HG03025 (cell line): ENCODE measurements around the gene MOB3C.

Experiments
- ATAC-seq: cut with Tn5 transposase; IDR thresholded peaks from one replicate; pipeline ENCODE4 v1.9.1; 2021; ENCODE audit warnings: mild to moderate bottlenecking, moderate library complexity; ENCODE audit not compliant: unreplicated experiment, low FRiP score

The MOB3C gene

DNA sequence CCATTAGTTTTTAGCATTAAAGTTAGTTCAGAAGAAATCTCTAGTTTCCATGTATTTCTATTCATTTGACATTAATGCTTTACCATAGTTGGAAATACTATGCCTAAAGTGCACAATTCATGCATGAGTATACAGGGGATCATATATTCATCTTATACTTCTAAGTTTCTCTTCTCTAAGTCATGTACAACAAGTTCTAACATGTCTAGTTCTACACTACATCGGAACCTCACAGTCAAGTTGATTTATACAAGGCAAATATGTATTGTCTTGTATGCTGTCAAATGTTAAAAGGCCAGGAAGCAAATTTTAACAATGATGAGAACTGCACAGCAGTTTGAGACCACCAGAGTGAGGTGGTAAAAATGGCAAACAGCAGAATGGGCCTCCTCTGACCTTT is 22.9 kb upstream of the MOB3C start:
- no peak for ATAC-seq

DNA sequence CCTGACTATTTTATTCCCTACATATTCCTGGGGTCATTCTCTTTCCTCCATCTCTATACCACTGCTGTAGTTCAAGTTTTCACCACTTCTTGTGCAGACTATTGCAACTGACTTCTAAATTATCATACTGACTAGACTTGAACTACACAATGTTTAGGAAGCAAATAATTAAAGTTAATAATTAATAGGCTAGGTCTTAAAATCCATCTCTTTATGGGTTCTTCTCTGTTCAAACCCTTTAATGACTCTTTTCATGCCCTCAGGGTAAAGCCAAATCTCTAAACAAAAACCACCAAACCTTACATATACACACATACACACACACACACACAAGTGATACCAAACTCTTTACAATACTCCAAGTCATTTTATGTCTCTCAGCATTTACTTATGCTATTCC is 22.3 kb upstream of the MOB3C start:
- no peak for ATAC-seq

DNA sequence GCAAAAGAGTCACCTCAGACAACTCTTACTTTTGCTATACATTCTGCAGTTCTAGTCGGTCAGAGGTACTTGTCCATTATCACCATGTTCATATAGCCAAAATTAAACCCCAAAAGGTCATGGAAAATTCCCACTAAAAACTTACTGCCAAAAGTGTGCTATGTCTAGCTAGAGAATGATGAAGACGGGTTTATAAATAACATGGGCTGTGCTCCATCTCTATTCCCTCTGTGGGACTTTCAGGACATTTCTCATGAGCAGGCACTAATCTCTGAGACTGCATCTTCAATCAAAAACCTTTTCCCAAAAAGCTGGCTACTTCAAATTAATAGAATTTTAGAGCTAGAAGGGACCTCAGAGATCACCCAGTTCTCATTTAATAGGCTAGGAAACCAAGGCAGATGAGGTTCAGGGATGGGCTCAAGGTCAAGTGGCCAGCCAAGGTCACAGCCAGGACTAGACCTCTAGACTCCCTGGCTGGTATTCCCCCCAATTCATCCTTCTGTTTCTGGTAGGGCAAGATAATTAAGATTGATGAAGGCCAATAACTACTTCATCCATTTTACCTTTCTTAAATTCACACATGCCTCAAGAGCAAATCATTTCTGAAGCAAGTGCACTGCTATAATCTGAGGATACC is 21.0 kb upstream of the MOB3C start:
- ATAC-seq, result no peak

DNA sequence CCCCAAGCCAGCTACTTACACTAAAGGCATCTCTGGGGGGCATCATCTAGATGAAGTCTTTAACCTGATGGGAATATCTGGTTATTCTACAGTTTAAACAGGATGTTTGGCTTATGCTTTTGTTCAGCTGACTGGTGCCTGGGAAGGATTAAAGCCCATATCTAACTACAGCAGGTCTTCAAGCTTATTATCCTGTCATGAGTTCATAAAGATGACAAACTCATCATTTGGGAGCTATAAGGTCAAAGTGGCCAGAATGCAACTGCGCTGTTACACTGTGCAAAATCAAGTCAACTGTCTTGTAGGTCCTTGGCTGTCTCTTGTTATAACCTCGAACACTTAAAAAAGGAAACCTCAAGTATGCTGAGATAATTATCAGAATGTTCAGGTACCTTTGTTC is 18.6 kb upstream of the MOB3C start:
- no peak for ATAC-seq

DNA sequence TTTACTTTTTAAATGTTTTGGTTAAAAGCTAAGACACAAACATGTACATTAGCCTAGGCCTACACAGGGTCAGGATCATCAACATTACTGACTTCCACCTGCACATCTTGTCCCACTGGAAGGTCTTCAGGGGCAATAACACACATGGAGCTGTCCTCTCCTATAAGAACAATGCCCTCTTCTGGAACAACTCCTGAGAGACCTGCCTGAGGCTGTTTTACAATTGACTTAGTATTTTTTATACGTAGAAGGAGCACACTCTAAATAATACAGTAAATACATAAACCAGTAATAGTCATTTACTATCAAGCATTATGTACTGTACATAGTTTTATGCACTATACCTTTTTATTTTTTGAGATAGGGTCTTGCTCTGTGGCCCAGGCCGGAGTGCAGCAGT is 14.1 kb upstream of the MOB3C start:
- no peak for ATAC-seq

DNA sequence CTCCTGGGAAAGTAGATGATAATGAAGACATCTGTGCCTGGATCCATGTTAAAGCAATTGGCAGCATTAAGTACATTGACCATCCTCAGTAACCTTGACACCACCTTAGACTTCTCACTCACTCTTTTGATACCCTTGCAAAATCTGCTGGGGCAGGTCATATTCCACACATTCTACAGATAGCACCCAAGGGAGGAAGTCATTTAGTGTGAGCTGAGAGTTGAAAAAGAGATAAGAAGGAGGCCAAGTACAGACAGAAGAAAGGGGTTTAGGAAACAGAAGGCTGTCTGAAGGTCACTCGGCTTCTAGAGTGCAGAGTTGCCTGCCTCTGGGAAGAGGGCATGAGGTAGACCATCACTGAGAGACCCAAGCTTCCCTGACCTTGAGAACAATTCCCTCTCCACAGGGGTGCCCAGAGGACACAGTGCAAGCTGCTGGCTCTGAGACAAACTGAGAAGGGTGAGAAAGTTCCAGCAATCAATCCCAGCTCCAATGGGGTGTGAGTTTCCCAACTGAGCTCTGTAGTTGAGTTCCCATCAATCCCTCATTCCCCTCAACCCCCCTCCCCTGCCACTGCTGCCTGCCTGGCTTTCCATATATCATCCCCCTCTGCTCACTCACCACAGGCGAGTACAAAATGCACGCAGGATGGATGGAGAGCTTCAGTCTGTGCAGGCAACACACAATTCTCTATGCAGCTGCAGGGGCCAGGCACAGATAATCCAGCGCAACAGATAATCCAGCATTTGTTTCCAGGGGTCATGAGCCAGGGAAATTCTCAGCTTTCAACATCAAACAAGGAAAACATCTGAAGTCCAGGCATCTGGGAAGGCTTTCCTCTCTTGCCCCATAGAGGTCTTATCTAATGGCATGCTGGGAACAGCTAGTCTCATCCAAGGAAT is 7.4 kb upstream of the MOB3C start:
- ATAC-seq, result no peak

DNA sequence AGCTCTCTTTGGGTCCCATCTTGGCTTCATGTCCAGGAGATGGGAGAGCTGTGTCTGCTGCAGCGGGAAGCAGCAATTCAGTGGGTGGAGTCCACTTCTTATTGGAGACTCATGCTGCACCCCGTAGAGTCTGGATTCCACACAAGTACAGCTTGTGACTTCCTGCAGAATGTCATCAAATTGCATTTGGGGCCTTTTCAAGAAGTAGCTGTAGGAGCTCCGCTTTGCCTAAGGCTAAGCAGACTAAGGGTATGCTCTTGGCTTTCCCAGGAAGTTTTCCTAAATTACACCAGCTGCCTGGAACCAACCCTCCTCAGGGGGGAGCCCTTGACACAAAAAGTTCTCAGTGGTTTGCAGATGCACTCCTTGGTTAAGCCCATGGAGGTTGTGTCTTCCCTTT is 5.7 kb upstream of the MOB3C start:
- no peak for ATAC-seq

DNA sequence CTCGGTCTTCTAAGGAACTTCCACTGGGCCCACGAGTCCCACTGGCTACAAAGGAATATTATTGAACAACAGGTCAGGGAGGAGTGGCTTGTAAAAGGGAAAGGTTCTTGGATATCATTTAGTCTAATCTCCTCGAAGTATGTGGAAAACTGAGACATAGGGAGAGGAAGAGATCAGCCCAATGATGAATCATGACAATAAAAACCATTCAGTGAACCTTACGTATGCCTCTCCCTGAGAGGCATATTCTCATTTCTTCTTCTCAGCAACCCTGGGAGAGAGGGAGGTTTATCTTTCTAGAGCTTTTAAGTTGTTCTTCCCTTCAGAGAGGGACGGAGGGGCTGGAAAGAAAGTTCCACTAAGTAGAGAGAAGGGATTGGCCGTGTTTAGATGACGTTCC is 5.3 kb upstream of the MOB3C start:
- no peak for ATAC-seq

DNA sequence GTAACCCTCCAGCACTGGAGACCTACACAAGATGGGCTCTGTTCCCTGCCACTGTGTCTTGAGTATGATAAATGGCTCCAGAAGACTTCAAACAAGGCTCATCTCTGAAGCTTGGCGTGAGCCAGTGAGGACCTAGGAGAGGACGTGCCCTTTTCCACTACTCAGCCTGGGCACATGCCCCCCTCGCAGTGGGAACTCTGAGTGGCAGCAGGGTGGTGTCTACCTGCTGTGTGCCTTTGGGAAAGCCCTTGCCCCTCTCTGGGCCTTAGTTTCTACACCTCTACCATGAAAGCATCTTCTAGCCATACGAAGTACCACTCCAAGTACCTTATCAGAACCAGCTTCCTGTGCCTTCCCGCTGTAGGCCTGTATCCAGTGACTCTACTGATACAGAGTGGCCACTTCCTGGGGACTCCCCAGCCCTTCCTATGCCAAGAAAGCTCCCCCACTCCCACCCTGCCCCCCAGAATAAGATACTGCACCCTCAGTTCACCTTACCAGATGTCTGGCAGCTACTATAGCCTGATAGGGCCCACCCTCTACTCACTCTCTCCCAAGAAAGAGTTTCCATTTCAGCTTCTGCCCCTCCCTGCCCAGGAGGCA is 3.1 kb upstream of the MOB3C start:
- no peak for ATAC-seq

DNA sequence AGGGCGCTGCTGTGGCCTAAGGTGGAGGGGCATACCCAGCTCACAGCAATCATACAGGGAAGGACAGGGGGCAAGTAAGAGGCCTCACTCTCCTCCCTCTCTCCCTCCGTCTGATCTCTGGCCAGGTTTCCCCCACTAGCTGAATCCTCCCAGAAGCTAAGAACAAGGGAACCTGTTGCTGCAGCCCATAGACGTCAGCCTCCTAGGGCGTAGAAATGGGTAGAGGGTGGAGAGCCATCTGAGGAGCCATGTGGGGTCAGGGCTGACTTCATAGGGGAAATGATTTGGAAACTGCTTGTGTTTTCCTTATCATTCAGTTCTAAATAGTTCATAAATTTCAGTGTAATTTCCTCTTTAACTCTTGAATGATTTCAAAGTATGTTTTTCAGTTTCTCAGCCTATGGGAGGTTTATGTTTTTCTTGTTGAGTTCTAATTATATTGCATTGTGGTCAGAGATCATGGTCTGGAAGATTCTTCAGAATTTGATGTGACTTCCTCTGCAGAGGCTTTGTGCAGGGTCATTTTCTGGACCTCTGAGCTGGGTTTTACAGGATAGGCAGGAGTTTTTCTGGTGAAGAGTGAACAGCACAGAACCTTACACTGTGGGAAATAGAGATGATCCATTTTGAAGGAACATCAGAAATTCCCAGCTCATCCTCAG is 2.3 kb upstream of the MOB3C start:
- ATAC-seq, result no peak

DNA sequence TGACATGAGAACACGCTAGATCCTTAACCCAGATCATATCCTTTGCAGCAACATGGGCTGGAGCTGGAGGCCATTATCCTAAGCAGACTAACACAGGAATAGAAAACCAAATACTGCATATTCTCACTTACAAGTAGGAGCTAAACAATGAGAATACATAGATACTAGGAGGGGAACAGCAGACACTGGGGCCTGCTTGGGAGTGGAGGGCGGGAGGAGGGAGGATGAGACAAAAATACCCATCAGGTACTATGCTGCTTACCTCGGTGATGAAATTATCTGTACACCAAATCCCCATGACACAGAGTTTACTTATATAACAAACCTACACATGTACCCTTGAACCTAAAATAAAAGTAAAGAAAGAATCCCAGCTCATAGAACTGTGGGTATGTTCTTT is 1.2 kb upstream of the MOB3C start:
- no peak for ATAC-seq

DNA sequence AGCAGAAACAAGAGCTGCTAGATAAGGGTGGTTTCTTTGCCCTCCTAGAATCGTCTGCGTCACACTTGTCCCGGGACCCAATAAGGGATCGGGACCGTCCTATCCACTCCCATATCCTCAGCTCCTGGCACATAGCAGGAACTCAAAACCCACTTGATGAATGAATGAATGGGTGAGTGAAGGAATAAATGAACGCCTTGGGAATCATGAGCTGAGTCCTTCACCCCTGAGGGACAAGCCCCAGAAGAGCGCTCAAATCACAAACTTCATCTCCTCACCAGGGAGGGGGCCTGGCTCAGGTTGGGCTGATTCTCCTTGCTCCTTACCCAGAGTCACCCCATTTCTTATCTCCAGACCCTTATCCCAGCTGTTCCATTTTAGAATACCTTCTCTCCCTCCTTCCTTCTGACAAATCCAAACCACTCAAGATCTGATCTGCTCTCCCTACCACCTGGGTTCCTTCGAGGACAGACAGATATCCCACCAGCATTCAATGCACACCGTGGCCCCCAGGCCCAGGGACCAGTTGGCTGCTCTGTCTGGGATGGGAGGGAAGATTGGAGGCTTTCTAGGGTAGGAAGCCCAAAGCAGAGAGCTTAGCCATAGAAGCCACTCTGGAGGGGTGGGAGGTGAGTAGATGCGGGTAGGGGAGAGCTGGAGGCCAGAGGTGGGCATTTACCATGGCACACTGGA is 643 bp upstream of the MOB3C start:
- peak; percentile 16 for ATAC-seq

DNA sequence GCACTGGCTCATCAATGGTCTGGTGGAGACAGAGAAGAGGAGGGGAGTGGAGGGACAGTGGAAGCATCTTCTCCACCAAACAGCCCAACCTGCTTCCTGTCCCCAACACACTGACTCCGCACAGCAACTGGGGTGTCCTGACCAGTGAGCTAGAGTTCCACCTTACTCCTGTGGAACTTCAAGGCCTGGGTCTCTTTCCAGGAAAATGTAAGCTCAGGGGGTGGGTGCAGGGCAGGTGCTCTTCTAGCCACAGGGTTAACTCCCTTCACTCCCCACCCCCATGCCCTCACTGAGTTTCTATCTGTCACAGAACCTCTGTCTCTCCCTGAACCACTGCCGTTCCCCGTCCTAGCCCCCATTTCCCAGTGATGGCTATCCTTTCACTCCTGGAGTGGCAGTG is 876 bp downstream of the MOB3C start:
- ATAC-seq, result no peak

DNA sequence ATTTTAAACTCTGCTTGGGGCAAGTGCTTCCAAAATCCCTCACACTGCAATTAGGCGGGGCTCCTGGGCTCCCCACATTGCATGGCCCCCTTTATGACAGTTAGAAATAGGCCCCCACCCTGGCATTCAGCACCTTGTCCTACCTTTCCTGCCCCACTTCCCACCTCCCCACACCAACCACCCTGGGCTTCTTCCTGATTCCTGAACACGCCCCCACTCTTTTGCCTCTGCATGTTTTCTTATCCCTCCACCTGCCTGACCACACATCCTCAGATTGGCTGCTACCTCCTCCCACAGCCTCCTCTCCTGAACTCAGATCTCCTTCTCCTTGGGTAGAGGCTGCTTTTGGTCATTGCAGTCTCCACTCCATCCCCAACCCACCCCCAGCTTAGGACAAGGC is 1.5 kb downstream of the MOB3C start:
- no peak for ATAC-seq

DNA sequence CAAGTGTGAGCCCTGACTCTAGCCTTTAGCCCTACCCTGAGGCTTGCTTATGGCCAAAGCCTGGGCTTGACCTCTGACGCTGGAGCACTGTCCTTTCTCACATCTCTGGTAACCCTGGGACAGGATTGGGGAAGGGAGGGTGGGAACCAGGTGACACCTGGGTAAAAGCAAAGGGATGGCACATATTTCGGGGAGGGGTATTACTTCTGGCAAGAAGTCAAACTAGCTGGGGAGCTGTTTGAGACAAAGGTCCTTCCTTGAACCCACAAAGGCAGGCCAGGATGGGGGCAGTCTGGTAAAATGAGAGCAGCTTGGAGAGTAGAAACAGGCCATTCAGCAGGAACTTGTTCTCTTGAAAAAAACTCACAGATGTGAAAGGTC is 2.0 kb downstream of the MOB3C start:
- no peak for ATAC-seq

DNA sequence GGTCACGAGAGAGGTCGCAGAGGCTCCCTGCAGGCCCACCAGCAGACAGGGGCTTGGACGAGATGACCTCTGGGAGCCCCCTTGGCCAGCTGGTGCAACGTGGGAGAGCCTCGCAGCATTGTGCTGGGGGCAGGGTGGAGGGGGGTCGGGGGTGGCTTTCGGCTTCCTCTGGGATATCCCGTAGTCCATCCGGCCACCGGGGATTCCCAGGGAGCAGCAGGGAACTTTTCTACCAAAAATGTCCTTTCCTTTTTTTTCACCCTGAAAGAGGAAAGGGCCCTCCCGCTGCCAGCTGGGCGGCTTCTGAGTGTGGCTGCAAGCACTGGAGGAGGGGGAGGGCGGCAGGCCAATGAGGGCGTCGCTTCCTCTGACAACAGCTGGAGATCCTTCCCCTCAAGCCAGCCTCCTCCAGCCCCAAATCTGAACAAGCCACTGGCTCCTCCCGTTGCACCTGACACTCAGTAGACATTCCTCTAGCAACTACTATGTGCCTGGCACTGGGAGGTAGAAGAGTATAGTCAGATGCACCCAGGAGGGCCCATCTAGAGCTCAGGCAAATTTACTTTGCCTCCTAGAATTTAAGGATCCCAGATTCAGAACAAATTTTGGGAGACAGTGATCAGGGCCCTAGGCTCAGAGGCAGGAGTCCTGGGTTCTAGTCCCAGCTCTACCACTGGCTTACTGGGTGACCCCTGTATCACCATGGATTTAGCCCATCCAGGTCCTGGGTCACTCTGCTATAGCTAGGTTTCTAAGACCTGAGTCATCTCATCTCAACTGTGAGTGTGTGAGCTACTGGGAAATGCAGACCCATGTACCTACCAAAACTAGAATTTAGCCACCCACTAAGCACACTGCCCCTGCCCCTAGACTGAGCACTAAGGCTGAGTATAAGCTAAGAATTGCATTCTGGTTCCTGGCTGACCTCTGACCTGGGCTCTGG is 2.7 kb downstream of the MOB3C start:
- ATAC-seq, result no peak

DNA sequence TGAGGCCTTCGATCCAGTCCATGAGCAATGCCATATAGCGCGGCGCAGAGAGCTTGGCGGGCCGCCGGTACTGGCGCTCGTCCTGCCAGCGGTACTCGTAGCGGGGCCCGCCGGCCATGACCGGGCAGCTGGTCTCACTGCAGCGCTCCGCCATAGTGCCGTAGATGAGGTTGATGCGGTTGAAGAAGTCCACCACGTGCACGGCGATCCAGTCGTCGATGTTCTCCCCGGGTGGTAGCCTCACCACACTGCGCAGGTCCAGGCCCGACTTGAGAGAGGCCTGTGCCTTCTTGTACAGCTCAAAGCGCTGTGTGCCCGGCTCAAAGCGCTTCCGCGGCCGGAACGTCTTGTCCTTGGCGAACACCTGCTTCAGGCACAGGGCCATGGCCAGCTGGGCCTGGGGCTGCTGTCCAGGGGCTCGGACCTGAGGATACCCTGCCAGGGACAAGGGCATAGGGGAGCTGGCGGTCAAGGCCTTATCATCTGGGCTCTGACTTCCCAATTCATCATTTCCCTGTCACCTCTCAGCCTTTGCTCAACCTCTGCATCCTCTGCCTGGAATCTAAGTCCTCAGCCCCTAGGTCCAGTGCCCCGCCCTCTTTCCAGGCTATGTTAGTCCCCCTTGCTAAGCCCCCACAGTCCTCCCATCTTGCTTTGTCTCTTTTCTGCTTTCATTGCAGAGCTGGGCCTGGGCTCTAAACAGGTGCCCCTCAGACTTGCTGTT is 3.5 kb downstream of the MOB3C start:
- ATAC-seq, result no peak

DNA sequence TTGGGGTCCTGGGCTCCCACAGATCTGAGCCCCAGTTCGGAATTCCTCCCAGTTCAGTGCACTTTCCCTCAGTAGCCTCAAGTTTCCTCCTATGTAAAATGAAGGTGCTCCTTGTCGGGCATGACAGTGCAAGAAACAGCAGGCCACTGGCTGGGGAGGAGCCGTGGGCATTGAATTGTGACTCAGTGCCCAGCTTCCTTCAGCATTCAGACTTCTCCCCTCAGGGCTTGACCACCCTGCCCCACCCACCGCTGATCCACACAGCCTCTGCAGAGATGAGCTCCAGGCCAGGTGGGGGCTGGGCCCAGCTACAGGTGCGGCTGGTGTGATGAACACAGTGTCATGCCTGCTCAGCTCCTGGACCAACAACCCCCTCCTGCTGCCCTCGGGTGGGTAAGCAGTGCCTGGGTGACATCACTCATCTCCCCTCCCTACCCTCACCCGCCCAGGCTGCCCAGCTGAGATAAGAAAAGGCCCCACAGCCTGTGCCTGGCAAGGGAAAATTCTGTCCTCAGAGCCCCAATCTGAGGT is 4.9 kb downstream of the MOB3C start:
- no peak for ATAC-seq
